Prostate gland (tissue), 2 donors: ENCODE data around the gene SUFU.
"Not testable (repeated sequence)": the region's sequence is repeated elsewhere in the genome, so short reads cannot be mapped to it uniquely, and the experiment has no call there.

ENCODE experiments used
- POLR2A ChIP-seq: fragments of 450-650 bp; IDR thresholded peaks from one replicate; pipeline ENCODE4 v1.6.1; 2016; ENCODE audit warnings: antibody characterized with exemption, mild to moderate bottlenecking
- POLR2AphosphoS5 ChIP-seq: sonication (generic); formaldehyde crosslinking; IDR thresholded peaks from one replicate; pipeline ENCODE4 v1.6.1; 2017; ENCODE audit warnings: antibody characterized with exemption
- TF ChIP-seq, protein P1 (sequence below), 4 experiments: fragments of 200-600 bp in 2 of 4; fragments of 450-650 bp in 2 of 4; sonication (generic) in 2 of 4; IDR thresholded peaks; 1 replicate in 3 of 4; 2 replicates in 1 of 4; pipeline ENCODE4 v1.5.1; 2016 to 2019; ENCODE audit warnings: antibody characterized with exemption in 4 of 4, mild to moderate bottlenecking in 2 of 4, moderate library complexity in 2 of 4

GRCh38 chr10:102534966-102535365 is 31.2 kb downstream of the SUFU start:
- TF ChIP-seq POLR2A, POLR2AphosphoS5: not testable (repeated sequence)
- TF ChIP-seq, protein P1, sequence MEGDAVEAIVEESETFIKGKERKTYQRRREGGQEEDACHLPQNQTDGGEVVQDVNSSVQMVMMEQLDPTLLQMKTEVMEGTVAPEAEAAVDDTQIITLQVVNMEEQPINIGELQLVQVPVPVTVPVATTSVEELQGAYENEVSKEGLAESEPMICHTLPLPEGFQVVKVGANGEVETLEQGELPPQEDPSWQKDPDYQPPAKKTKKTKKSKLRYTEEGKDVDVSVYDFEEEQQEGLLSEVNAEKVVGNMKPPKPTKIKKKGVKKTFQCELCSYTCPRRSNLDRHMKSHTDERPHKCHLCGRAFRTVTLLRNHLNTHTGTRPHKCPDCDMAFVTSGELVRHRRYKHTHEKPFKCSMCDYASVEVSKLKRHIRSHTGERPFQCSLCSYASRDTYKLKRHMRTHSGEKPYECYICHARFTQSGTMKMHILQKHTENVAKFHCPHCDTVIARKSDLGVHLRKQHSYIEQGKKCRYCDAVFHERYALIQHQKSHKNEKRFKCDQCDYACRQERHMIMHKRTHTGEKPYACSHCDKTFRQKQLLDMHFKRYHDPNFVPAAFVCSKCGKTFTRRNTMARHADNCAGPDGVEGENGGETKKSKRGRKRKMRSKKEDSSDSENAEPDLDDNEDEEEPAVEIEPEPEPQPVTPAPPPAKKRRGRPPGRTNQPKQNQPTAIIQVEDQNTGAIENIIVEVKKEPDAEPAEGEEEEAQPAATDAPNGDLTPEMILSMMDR (IDR thresholded peaks at IDR 0.05) = not testable (repeated sequence)
